Renal cortical epithelial cell (primary cell): ENCODE results near the gene BRIP1. TPM values are rescaled to one million over a fixed set of nuclear protein-coding genes. Genes with fewer than 3 reads are reported as not detected.
"Not testable (repeated sequence)": the region's sequence is repeated elsewhere in the genome, so short reads cannot be mapped to it uniquely, and the experiment has no call there.

Source experiments
- DNase-seq: peaks from one replicate; pipeline ENCODE4 v3.0.0-alpha.2; 2011; ENCODE audit warnings: low read depth
- total RNA-seq: library from RNA; depleted of rRNA; stranded (reverse); fragments of >200 nt; gene quantifications from 2 replicates; pipeline ENCODE4 v1.2.3, GENCODE V29; 2014

The BRIP1 gene
- total RNA-seq, 1 donor from 2014 or later, result 1.5 TPM

GRCh38 chr17:61828694-61829093 lies 34.6 kb downstream of the BRIP1 start:
- DNase-seq, result no peak

DNA sequence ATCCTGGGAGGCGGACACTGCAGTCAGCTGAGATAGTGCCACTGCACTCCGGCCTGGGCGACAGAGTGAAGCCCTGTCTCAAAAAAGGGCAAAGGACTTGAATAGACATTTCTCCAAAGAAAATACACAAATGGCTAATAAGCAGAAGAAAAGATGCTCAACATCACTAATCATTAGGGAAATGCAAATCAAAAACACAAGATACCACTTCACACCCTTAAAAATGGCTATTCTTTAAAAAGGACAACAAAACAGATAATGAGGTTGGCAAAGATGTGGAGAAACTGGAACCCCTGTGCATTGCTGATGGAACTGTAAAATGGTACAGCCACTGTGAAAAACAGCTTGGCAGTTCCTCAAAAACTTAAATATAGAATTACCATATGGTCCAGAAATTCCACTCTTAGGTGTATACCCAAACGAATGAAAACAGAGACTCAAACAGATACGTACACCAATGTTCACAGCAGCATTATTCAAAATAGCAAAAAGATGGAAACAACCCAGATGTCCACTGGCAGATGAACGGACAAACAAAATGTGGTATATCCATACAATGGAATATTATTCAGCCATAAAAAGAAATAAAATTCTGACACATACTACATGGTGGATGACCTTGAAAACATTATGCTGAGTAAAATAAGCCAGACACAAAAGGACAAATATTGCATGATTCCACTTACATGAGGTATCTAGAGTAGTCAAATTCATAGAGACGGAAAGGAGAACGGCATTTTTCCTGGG lies 35.5 kb downstream of the BRIP1 start:
- no peak for DNase-seq

DNA sequence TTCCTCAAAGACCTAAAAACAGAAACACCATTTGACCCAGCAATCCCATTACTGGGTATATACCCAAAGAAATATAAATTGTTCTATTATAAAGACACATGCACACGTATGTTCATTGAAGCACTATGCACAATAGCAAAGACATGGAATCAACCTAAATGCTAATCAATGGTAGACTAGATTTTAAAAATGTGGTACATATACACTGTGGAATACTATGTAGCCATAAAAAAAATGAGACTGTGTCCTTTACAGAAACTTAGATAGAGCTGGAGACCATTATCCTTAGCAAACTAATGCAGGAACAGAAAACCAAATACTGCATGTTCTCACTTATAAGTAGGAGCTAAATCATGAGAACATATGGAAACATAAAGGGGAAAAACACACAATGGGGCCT lies 36.5 kb downstream of the BRIP1 start:
- not testable (repeated sequence) for DNase-seq

GRCh38 chr17:61826198-61826597 lies 37.1 kb downstream of the BRIP1 start:
- DNase-seq, result not testable (repeated sequence)

- no peak for DNase-seq
Measured at GRCh38 chr17:61825448-61826137, 37.7 kb downstream of the BRIP1 start.

DNA sequence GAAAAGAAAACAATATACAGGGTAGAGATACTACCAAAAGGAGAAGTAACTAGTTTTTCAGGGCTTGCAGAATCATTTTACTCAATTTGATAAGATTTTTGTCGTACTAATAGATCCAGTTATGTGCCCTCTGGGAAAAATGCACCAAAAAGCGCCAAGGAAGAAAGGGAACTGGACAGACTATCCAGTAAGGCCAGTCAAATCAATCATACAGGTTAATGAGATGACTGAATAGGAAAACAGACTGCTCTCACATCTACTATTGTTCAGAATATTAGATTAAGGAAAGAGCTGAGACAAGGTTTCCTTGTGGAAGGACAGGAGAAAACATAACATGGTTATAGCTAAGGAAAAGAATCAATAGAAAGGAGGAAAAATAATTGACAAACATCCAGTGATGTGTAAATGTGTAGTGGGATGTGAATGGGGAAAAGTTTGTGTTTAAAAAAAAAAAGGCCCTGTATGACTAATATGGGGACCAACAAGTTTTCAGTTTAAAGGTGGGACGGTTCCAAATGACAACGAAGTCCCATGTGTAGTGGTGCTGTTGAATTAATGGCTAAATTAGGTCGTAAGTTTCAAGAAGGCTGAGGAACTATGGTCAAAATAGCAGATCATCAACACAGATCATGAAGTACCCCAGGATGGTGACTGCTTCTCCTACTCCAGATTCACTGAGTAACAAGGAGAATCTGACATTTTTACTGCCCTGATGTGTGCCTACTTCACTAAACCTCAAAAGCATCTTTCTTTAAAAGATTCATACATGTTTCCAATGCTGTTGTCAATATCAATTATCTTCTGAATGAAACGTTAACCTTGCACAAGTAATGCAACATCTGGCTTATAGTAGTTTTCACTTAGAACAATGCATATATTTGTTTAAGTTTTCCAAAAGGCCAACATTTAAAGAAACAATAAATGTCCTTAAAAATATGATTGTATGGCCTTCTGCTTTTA lies 40.7 kb downstream of the BRIP1 start:
- no peak for DNase-seq

DNA sequence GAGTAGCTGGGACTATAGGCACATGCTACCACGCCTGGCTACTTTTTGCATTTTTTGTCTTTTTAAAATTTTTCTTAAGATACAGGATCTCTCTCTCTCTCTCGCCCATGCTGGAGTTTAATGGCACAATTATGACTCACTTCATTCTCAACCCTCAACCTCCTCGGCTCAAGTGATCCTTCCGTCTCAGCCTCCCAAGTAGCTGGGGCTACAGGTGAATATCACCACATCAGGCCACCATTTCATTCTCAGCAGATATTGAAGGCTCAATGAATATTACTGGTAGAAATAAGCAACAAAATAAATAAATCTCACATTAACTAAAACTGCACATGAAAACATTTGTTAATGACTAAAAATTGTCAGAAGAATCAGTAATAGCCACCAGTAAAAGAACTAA lies 41.7 kb downstream of the BRIP1 start:
- no peak for DNase-seq

DNA sequence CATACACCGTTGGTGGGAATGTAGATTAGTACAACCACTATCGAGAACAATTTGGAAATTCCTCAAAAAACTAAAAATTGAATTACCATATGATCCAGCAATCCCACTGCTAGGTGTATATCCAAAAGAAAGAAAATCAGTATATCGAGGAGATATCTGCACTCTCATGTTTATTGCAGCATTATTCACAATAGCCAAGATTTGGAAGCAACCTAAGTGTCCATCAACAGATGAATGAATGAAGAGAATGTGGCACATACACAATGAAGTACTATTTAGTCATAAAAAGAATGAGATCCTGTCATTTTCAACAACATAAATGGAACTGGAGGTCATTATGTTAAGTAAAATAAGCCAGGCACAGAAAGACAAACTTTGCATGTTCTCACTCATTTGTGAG lies 44.1 kb downstream of the BRIP1 start:
- DNase-seq, result not testable (repeated sequence)

GRCh38 chr17:61818225-61818624 lies 45.1 kb downstream of the BRIP1 start:
- no peak for DNase-seq

DNA sequence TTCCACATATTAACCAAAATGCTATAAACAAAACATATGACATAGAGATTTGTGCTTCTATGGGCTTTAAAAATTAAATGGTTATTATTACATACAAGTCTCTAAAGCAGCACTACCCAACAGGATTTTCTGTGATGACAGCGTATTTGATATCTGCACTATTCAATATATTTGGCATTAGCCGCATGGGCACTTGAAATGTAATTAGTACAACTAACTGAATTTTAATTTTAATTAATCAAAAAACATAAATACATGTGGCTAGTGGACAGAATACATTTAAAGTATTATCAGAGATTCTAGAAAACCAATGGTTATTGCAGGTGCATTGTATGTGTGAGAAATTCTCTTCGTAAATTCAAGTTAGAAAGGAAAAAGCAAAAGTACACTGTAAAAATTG lies 45.9 kb downstream of the BRIP1 start:
- DNase-seq, result no peak

GRCh38 chr17:61816538-61816937 lies 46.8 kb downstream of the BRIP1 start:
- DNase-seq, result peak; percentile 8

GRCh38 chr17:61815863-61816503 lies 47.3 kb downstream of the BRIP1 start:
- DNase-seq, result peak; percentile 47

DNA sequence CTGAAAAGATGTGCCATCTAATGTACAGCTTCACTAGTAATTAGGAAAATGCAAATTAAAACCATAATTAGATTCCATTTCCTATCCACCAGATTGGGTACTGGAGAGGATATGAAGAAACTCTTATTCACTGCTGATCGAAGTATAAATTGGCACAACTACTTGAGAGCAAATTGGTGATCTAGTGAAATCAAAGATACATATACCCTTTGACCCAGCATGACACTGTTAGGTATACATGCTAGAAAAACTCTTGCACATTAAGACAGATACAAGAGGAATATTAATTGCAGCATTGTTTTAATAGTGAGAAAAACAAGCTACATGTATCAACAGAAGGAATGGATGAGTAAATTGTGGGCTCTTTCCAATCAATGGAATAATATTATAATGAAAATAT lies 48.8 kb downstream of the BRIP1 start:
- DNase-seq, result no peak

DNA sequence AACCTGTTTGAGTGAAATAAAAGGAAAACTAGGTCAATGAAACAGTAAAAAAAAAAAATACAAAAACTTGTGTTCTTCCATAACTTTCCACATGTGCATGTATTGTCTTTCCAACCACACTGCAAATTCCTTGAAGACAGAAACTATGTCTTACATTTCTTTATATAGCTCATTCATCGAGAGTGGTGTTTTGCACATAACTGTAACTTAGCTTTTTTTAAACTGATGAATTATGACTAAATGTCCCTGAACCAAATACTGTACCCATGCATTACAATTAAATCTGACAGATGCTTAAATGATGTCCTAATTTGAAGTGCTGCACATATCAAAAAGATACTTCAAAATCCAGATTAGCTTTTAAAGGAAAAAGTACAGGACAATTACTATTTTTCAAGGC lies 50.1 kb downstream of the BRIP1 start:
- no peak for DNase-seq

GRCh38 chr17:61812747-61813146 lies 50.6 kb downstream of the BRIP1 start:
- no peak for DNase-seq

GRCh38 chr17:61809816-61810392 lies 53.4 kb downstream of the BRIP1 start:
- no peak for DNase-seq

- DNase-seq, result no peak
Measured at GRCh38 chr17:61808442-61808841, 54.9 kb downstream of the BRIP1 start.

DNA sequence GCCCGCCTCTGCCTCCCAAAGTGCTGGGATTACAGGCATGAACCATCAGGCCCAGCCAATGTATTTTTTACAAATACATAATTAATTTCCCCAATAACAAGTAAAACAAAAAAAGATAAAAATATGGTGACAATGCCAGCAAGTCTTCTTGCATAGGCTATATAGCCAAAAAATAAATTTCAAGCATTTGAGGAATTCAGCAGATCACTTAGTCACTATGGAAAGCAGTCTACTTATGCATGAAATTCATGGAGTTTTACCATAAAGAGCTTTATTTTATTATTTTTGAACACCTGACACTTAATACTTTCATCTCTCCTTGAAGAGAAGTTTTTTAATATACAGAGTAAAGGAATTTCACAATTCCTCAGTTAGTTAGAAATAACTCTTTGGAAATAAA lies 56.4 kb downstream of the BRIP1 start:
- no peak for DNase-seq

GRCh38 chr17:61806081-61806828 lies 57.1 kb downstream of the BRIP1 start:
- no peak for DNase-seq

- peak; percentile 10 for DNase-seq
Measured at GRCh38 chr17:61805399-61805798, 57.9 kb downstream of the BRIP1 start.

- no peak for DNase-seq
Measured at GRCh38 chr17:61803796-61804195, 59.5 kb downstream of the BRIP1 start.
